Right lobe of liver (tissue), 4 donors: ENCODE data around the gene GRHL3.

Experiments
- CTCF ChIP-seq, 4 donors: fragments of 200-600 bp in 3 of 4; fragments of 450-650 bp in 1 of 4; IDR thresholded peaks; one replicate each; pipeline versions ENCODE4 v1.5.1 to v1.8.0; 2016 to 2022; ENCODE audit warnings: antibody characterized with exemption in 4 of 4, mild to moderate bottlenecking in 2 of 4
- POLR2A ChIP-seq: fragments of 450-650 bp; IDR thresholded peaks from one replicate; pipeline ENCODE4 v1.6.1; 2017; ENCODE audit warnings: antibody characterized with exemption, mild to moderate bottlenecking
- donor health status: DM: no; HTN: no; CAD: no.
- donor health status: DM: no; HTN: no; CAD: no.
- donor health status: DM: no; HTN: yes; CAD: no.

DNA sequence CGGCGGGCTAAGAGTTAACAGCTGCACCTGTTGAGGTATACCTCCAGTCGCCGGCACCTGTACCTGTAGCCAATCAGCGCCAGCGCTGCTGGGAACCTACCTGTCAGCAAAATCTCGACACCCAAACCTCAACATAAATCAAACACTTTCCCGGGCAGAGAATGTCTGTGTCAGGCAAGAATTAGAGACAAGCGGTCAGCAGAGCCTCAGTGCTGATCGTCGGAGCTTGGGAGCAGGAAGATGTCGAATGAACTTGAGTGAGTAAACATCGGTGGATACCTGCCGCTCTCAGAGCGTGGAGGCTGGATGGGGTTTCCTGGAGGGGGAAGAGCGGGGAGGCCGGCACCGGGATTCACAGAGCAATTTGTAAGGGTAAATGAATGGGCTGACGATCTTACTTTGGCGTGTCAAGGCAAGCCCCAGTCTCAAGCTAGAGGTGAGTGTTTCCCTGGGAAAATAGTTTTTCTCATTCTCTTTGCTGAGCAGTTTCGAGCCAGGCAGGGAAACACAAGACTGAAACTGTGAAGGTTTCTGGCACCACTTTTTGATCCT, at the start of gene GRHL3:
- TF ChIP-seq POLR2A (no peak), CTCF (IDR thresholded peaks at IDR 0.05) (no peak)
